Sigmoid colon (tissue), 4 donors: ENCODE data around the gene UVRAG.

Experiments used
- CTCF ChIP-seq, 4 experiments: fragments of 450-650 bp in 3 of 4; fragments of 200-600 bp in 1 of 4; IDR thresholded peaks; one replicate each; pipeline ENCODE4 v1.5.1; 2016 to 2019; ENCODE audit warnings: antibody characterized with exemption in 4 of 4, mild to moderate bottlenecking in 3 of 4, moderate library complexity in 2 of 4
- EP300 ChIP-seq, 4 donors: sonication (generic); formaldehyde crosslinking; IDR thresholded peaks; one replicate each; pipeline ENCODE4 v1.6.1; 2017; ENCODE audit warnings: antibody characterized with exemption in 4 of 4
- POLR2A ChIP-seq, 2 donors: fragments of 450-650 bp; IDR thresholded peaks; one replicate each; pipeline ENCODE4 v1.6.1; 2016; ENCODE audit warnings: antibody characterized with exemption in 2 of 2, mild to moderate bottlenecking in 2 of 2, moderate library complexity in 2 of 2
- POLR2AphosphoS5 ChIP-seq, 4 donors: sonication (generic); formaldehyde crosslinking; IDR thresholded peaks; one replicate each; pipeline ENCODE4 v1.6.1; 2017; ENCODE audit warnings: antibody characterized with exemption in 4 of 4

DNA sequence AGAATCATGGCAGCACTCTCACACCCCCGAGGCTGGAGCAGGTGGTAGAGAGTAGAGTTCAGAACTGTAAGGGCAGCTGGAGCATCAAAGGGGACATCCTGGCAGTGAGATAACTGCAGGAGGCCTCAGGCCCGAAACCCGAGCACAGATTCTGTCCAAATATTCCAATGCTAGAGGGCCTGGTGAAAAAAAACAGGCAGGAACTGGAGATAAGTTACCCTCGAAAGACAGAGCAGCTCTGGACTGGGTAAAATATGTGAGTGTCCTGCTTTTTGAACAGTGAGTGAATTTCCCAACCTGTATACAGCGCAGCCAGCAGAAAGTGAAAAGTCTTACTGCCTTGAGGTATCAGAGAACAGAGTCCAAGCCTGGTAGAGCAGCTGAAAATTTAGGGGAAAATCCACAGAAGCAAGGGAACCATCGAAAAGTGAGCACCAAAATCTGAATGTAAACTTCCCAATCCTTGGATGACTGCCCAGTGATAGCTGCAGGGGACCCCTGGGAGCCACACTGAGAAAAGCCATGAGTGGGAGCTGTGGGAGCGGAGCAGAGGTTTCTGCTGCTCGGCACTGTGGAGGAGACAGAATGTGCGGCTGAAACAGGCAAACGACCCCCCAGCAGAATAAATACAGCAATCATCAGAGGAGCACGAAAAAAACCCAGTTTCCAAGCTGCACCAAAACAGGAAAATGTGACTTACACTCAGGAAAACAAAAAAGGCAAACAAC lies 340.7 kb downstream of the UVRAG start:
- TF ChIP-seq POLR2AphosphoS5 (IDR thresholded peaks at IDR 0.05) (no peak), CTCF (IDR thresholded peaks at IDR 0.05) (no peak), POLR2A (IDR thresholded peaks at IDR 0.05) (no peak), EP300 (IDR thresholded peaks at IDR 0.05) (no peak)
